RWPE2 (cell line): ENCODE measurements around the gene PCGF3.

Experiments
- ATAC-seq: fragments of 200-7000 bp; cut with Tn5 transposase; 3 replicates; pipeline ENCODE4 v1.9.1; 2021; ENCODE audit warnings: low read depth
- DNase-seq: peaks from one replicate; pipeline ENCODE4 v3.0.0-alpha.2; 2020; ENCODE audit warnings: low spot score
- H3K27ac ChIP-seq: fragments of 450-650 bp; 2 replicates; pipeline ENCODE4 v1.5.1; 2017; ENCODE audit warnings: mild to moderate bottlenecking; ENCODE audit not compliant: poor library complexity, severe bottlenecking
- H3K27me3 ChIP-seq: fragments of 250-450 bp; sonication (Bioruptor Pico); 2 replicates; pipeline ENCODE4 v1.5.1; 2021; ENCODE audit warnings: mild to moderate bottlenecking, moderate library complexity; ENCODE audit not compliant: insufficient read depth, poor library complexity, severe bottlenecking
- H3K36me3 ChIP-seq: fragments of 250-450 bp; sonication (Bioruptor Pico); 2 replicates; pipeline ENCODE4 v1.5.1; 2020; ENCODE audit warnings: low read depth, mild to moderate bottlenecking, moderate library complexity
- H3K4me1 ChIP-seq: fragments of 250-450 bp; sonication (Bioruptor Pico); 2 replicates; pipeline ENCODE4 v1.5.1; 2021; ENCODE audit warnings: mild to moderate bottlenecking, moderate library complexity; ENCODE audit not compliant: insufficient read depth, poor library complexity, severe bottlenecking
- H3K4me3 ChIP-seq: fragments of 250-450 bp; sonication (Bioruptor Pico); 2 replicates; pipeline ENCODE4 v1.5.1; 2021; ENCODE audit warnings: mild to moderate bottlenecking, moderate library complexity; ENCODE audit not compliant: severe bottlenecking
- H3K9me3 ChIP-seq: fragments of 250-450 bp; sonication (Bioruptor Pico); 2 replicates; pipeline ENCODE4 v1.5.1; 2021; ENCODE audit warnings: mild to moderate bottlenecking, moderate library complexity; ENCODE audit not compliant: severe bottlenecking
- TF ChIP-seq, protein P1 (sequence below): fragments of 450-650 bp; IDR thresholded peaks from one replicate; pipeline ENCODE4 v1.5.1; 2017; ENCODE audit warnings: mild to moderate bottlenecking, moderate library complexity; ENCODE audit not compliant: poor library complexity, severe bottlenecking

PCGF3 gene

DNA sequence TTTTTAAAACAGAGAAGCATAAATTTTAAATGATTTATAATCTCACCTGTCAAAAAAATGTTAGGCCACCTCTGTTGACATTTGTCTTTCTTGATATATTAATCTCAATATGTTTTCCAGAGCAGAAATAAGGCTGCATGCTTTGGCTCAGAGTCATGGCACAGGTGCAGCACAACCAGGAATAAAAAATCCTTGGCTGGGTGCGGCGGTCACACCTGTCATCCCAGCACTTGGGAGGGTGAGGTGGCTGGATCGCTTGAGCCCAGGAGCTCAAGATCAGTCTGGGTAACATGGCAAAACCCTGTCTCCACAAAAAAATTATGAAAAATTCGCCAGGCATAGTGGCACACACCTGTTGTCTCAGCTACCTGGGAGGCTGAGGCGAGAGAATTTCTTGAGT lies 102.2 kb downstream of the PCGF3 start:
- Histone ChIP-seq H3K4me1 (no peaks in the 10 kb centered on the region), H3K9me3 (no peaks in the 10 kb centered on the region), H3K4me3 (no peak overlapping the region), H3K27ac (no peak overlapping the region), H3K36me3 (no peaks in the 10 kb centered on the region), H3K27me3 (peaks cover 2% of the 10 kb centered on the region)
- TF ChIP-seq, protein P1, sequence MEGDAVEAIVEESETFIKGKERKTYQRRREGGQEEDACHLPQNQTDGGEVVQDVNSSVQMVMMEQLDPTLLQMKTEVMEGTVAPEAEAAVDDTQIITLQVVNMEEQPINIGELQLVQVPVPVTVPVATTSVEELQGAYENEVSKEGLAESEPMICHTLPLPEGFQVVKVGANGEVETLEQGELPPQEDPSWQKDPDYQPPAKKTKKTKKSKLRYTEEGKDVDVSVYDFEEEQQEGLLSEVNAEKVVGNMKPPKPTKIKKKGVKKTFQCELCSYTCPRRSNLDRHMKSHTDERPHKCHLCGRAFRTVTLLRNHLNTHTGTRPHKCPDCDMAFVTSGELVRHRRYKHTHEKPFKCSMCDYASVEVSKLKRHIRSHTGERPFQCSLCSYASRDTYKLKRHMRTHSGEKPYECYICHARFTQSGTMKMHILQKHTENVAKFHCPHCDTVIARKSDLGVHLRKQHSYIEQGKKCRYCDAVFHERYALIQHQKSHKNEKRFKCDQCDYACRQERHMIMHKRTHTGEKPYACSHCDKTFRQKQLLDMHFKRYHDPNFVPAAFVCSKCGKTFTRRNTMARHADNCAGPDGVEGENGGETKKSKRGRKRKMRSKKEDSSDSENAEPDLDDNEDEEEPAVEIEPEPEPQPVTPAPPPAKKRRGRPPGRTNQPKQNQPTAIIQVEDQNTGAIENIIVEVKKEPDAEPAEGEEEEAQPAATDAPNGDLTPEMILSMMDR: no peak
- DNase-seq: no peak
- ATAC-seq: no peak

- H3K27me3 ChIP-seq: peaks cover 2% of the 10 kb centered on the region
- no peaks in the 10 kb centered on the region for H3K36me3 ChIP-seq
- ATAC-seq (no peak), DNase-seq (peak; percentile 28)
- no peaks in the 10 kb centered on the region for H3K9me3 ChIP-seq
- H3K27ac ChIP-seq: no peak overlapping the region
- H3K4me3 ChIP-seq: no peak overlapping the region
- no peaks in the 10 kb centered on the region for H3K4me1 ChIP-seq
- TF ChIP-seq, protein P1: no peak
Observed at GRCh38 chr4:808860-809570, 103.4 kb downstream of the PCGF3 start.

DNA sequence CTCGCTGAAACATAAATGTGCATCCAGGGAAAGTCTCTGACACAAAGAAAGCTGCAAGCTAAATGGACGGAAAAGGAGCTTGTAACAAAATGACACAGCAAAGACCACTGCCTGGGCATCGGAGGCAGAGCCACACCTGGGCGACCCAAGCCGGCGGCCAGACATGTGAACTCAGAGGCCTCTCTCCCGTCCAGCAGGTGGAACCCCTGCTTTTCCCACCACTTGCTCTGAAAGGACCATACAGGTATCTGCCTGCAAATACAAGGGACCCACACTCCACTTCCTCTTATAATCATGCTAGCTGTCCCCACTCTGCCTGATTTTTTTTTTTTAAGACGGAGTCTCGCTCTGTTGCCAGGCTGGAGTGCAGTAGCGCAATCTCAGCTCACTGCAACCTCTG lies 108.3 kb downstream of the PCGF3 start:
- DNase-seq: no peak

DNA sequence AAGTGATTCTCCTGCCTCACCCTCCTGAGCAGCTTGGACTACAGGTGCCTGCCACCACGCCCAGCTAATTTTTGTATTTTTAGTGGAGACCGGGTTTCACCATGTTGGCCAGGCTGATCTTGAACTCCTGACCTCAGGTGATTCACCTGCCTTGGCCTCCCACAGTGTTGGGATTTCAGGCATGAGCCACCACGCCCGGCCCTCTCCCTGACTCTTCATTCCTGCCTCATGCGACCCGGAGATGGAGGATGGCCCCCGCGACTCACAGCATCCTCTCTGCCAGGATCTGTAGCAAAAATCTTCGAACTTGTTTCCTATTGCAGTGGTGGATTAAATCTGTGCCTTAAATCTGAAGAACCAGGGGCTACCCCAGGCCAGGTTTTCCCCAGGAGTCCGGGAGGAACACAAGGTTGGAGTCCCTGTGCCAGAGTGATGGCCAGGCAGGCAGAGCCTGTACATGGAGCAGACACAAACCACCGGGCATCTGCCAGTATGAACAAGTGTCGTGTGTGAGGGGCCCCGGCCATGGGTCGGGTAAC lies 108.7 kb downstream of the PCGF3 start:
- H3K27ac ChIP-seq: no peak overlapping the region
- TF ChIP-seq, protein P1: no peak
- H3K9me3 ChIP-seq: no peaks in the 10 kb centered on the region
- ATAC-seq: no peak
- no peaks in the 10 kb centered on the region for H3K36me3 ChIP-seq
- H3K4me1 ChIP-seq: no peaks in the 10 kb centered on the region
- DNase-seq: no peak
- no peak overlapping the region for H3K4me3 ChIP-seq
- H3K27me3 ChIP-seq: peaks cover 27% of the 10 kb centered on the region

More for the DNA sequence above, 108.3 kb downstream of the PCGF3 start:
- H3K36me3 ChIP-seq: no peaks in the 10 kb centered on the region
- no peak for ATAC-seq
- TF ChIP-seq, protein P1: no peak
- H3K4me3 ChIP-seq: no peak overlapping the region
- H3K9me3 ChIP-seq: no peaks in the 10 kb centered on the region
- no peak overlapping the region for H3K27ac ChIP-seq
- H3K4me1 ChIP-seq: no peaks in the 10 kb centered on the region
- H3K27me3 ChIP-seq: peaks cover 27% of the 10 kb centered on the region
